ENCODE data around the gene CHERP.

CHERP gene

GRCh38 chr19:16521715-16522289 is 20.4 kb downstream of the CHERP start:
- Histone ChIP-seq H4K20me1 (ENCODE audit: insufficient read depth, low read length) (no peaks in the 10 kb centered on the region), H3K27ac (ENCODE audit: low read depth, low read length, poor library complexity, severe bottlenecking) (no peak overlapping the region)

GRCh38 chr19:16520986-16521624 is 21.1 kb downstream of the CHERP start:
- no peak overlapping the region for H3K9ac ChIP-seq (ENCODE audit: low read length)
- no peaks in the 10 kb centered on the region for H4K20me1 ChIP-seq (ENCODE audit: insufficient read depth, low read length)
- H3F3A ChIP-seq (ENCODE audit: insufficient read depth, low read length) = no peaks in the 10 kb centered on the region
- no peak for TF ChIP-seq CTCF (IDR thresholded peaks at IDR 0.05; ENCODE audit: low read length)
- no peak for TF ChIP-seq EZH2 (IDR thresholded peaks at IDR 0.05; ENCODE audit: borderline replicate concordance, low read length)
- no peaks in the 10 kb centered on the region for H3K79me2 ChIP-seq (ENCODE audit: insufficient read depth, low read length)
- no peaks in the 10 kb centered on the region for H3K4me1 ChIP-seq (ENCODE audit: insufficient read depth, low read length, severe bottlenecking)
- H2AFZ ChIP-seq (ENCODE audit: low read length) = no peak overlapping the region
- no peaks in the 10 kb centered on the region for H3K9me3 ChIP-seq (ENCODE audit: low read length)
- H3K4me2 ChIP-seq (ENCODE audit: low read length) = no peak overlapping the region
- no peaks in the 10 kb centered on the region for H3K9me2 ChIP-seq (ENCODE audit: low read depth, low read length)
- no peak overlapping the region for H3K4me3 ChIP-seq (ENCODE audit: low read depth, low read length, poor library complexity, severe bottlenecking)
- H3K36me3 ChIP-seq (ENCODE audit: insufficient read depth, low read length) = peaks cover 96% of the 10 kb centered on the region
- H3K27ac ChIP-seq (ENCODE audit: low read depth, low read length, poor library complexity, severe bottlenecking) = no peak overlapping the region
- H3K27me3 ChIP-seq (ENCODE audit: insufficient read depth, low read length) = no peaks in the 10 kb centered on the region

More at GRCh38 chr19:16521715-16522289, 20.4 kb downstream of the CHERP start:
- Histone ChIP-seq H2AFZ (ENCODE audit: low read length) (no peak overlapping the region), H3K9ac (ENCODE audit: low read length) (no peak overlapping the region), H3K9me3 (ENCODE audit: low read length) (no peaks in the 10 kb centered on the region), H3F3A (ENCODE audit: insufficient read depth, low read length) (no peaks in the 10 kb centered on the region), H3K36me3 (ENCODE audit: insufficient read depth, low read length) (peaks cover 96% of the 10 kb centered on the region), H3K27me3 (ENCODE audit: insufficient read depth, low read length) (no peaks in the 10 kb centered on the region), H3K9me2 (ENCODE audit: low read depth, low read length) (no peaks in the 10 kb centered on the region), H3K4me3 (ENCODE audit: low read depth, low read length, poor library complexity, severe bottlenecking) (no peak overlapping the region), H3K4me2 (ENCODE audit: low read length) (no peak overlapping the region), H3K79me2 (ENCODE audit: insufficient read depth, low read length) (no peaks in the 10 kb centered on the region), H3K4me1 (ENCODE audit: insufficient read depth, low read length, severe bottlenecking) (no peaks in the 10 kb centered on the region)
- no peak for TF ChIP-seq CTCF (IDR thresholded peaks at IDR 0.05; ENCODE audit: low read length)
- no peak for TF ChIP-seq EZH2 (IDR thresholded peaks at IDR 0.05; ENCODE audit: borderline replicate concordance, low read length)

- Histone ChIP-seq H3K4me1 (ENCODE audit: insufficient read depth, low read length, severe bottlenecking) (no peaks in the 10 kb centered on the region), H3K36me3 (ENCODE audit: insufficient read depth, low read length) (peaks cover 92% of the 10 kb centered on the region), H3F3A (ENCODE audit: insufficient read depth, low read length) (no peaks in the 10 kb centered on the region)
These were observed 21.9 kb downstream of the CHERP start for GRCh38 chr19:16520074-16520973.

More at GRCh38 chr19:16520074-16520973, 21.9 kb downstream of the CHERP start:
- H3K4me3 ChIP-seq (ENCODE audit: low read depth, low read length, poor library complexity, severe bottlenecking) = no peak overlapping the region
- no peaks in the 10 kb centered on the region for H4K20me1 ChIP-seq (ENCODE audit: insufficient read depth, low read length)
- TF ChIP-seq EZH2 (IDR thresholded peaks at IDR 0.05; ENCODE audit: borderline replicate concordance, low read length) (no peak), CTCF (IDR thresholded peaks at IDR 0.05; ENCODE audit: low read length) (no peak)
- H3K9ac ChIP-seq (ENCODE audit: low read length) = no peak overlapping the region
- no peak overlapping the region for H3K27ac ChIP-seq (ENCODE audit: low read depth, low read length, poor library complexity, severe bottlenecking)
- H3K79me2 ChIP-seq (ENCODE audit: insufficient read depth, low read length) = no peaks in the 10 kb centered on the region
- no peaks in the 10 kb centered on the region for H3K9me2 ChIP-seq (ENCODE audit: low read depth, low read length)
- H3K27me3 ChIP-seq (ENCODE audit: insufficient read depth, low read length) = no peaks in the 10 kb centered on the region
- no peak overlapping the region for H3K4me2 ChIP-seq (ENCODE audit: low read length)
- H3K9me3 ChIP-seq (ENCODE audit: low read length) = no peaks in the 10 kb centered on the region
- no peak overlapping the region for H2AFZ ChIP-seq (ENCODE audit: low read length)
